Urinary bladder (tissue), 4 donors: Measurements from ENCODE around the gene LITAF. TPM values are rescaled to one million over a fixed set of nuclear protein-coding genes. Genes with fewer than 3 reads are reported as not detected.
"Not testable (repeated sequence)": the region's sequence is repeated elsewhere in the genome, so short reads cannot be mapped to it uniquely, and the experiment has no call there.

ENCODE experiments used
- DNase-seq: peaks from one replicate; pipeline ENCODE4 v3.0.0-alpha.2; 2015; ENCODE audit errors: extremely low spot score
- H3K27ac ChIP-seq: one replicate; pipeline ENCODE4 v1.5.1; 2013; ENCODE audit warnings: low read depth, mild to moderate bottlenecking, moderate library complexity
- H3K36me3 ChIP-seq: one replicate; pipeline ENCODE4 v1.6.1; 2013; ENCODE audit warnings: mild to moderate bottlenecking, moderate library complexity; ENCODE audit not compliant: insufficient read depth
- H3K4me1 ChIP-seq: one replicate; pipeline ENCODE4 v1.6.1; 2013; ENCODE audit warnings: mild to moderate bottlenecking, moderate library complexity; ENCODE audit not compliant: insufficient read depth
- H3K4me3 ChIP-seq: one replicate; pipeline ENCODE4 v1.5.1; 2013; ENCODE audit warnings: low read depth, low read length
- WGBS: extraction: QIAGEN DNeasy Blood & Tissue Kit; methylation state at CpG from one replicate; pipeline ENCODE4 v1.1.7; 2013; 5-methylcytosine and 5-hydroxymethylcytosine counted together
- polyA plus RNA-seq: library from polyadenylated mRNA; stranded (reverse); fragments of 200-250 nt; gene quantifications from one replicate; pipeline ENCODE4 v1.2.3, GENCODE V29; 2013
- total RNA-seq: library from RNA; depleted of rRNA; stranded (reverse); fragments of >200 nt; gene quantifications from one replicate; pipeline ENCODE4 v1.2.3, GENCODE V29; 2014
- donor health status: healthy with polysubstance abuse.
- donor health status: healthy.

Gene LITAF
- total and polyA plus RNA-seq, 2 donors, result 69.7 to 120 TPM

DNA sequence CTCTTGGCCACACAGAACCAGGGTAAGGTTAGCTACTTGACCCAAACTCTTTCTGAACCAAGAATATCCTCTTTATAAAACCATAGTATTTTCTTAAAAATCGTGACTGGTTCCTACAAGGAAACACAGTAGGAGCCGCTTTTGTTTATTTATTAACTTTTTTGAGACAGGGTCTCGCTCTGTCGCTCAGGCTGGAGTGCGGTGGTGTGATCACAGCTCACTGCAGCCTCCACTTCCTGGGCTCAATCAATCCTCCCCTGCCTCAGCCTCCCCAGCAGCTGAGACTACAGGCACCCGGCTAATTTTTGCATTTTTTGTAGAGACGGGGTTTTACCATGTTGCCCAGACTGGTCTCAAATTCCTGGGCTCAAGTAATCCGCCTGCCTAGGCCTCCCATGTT, 14.7 kb upstream of the LITAF start:
- WGBS, result 90% methylated on average over 8 of the region's 8 CpGs
- DNase-seq, result no peak
- Histone ChIP-seq H3K4me3 (no peak overlapping the region), H3K27ac (no peak overlapping the region), H3K36me3 (no peaks in the 10 kb centered on the region), H3K4me1 (no peaks in the 10 kb centered on the region)

- H3K4me1 ChIP-seq, result peaks cover 2% of the 10 kb centered on the region
- no peak overlapping the region for H3K4me3 ChIP-seq
- WGBS, result 96% methylated on average over 4 of the region's 4 CpGs
- no peak for DNase-seq
- no peak overlapping the region for H3K27ac ChIP-seq
- H3K36me3 ChIP-seq, result no peaks in the 10 kb centered on the region
Observed at GRCh38 chr16:11599579-11599978, 12.9 kb upstream of the LITAF start.

DNA sequence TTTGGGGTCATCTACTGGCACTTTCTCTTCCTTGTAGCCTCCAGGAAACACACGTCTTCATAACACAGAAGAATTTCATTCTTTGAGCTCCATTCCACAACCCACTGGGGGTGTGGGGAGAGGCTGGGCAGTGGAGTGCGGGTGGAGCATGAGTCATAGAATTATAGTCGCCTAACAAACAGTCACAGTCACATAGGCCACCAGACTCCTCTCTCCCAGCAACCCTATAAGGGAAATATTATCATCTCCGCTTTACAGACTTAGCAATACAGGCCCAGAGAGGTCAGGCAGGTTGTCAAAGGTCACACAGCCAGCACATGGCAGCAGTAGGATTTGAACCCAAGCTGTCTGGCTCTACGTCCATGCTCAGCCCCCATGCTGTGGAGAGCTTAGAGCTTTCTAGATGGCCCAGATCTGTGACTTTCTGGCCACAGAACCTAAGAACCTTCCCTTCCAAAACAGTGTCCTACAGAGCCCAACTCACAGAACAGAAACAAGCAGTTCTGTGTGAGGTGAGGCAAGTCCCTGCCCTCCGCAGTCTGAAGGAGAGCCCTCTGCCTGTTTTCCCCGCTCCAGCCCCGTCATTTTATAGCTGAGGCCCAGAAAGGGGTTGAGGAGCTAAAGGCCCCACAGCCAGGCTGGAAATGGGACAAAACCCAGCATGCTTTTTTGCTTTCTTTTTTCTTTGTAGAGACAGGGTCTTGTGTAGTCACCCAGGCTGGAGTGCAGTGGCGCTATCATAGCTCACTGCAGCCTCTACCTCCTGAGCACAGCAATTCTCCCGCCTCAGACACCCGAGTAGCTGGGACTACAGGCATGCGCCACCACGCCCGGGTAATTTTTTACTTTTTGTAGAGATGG, 10.7 kb upstream of the LITAF start:
- Histone ChIP-seq H3K4me3 (no peak overlapping the region), H3K27ac (peak overlapping the region; percentile 30), H3K4me1 (peaks cover 2% of the 10 kb centered on the region), H3K36me3 (no peaks in the 10 kb centered on the region)
- 57% methylated on average over 14 of the region's 14 CpGs for WGBS
- peak; percentile 86 for DNase-seq

- Histone ChIP-seq H3K36me3 (no peaks in the 10 kb centered on the region), H3K4me3 (no peak overlapping the region), H3K27ac (no peak overlapping the region), H3K4me1 (peaks cover 2% of the 10 kb centered on the region)
- whole genome bisulfite sequencing, result 79% methylated on average over 4 of the region's 4 CpGs
- no peak for DNase-seq
Observed at GRCh38 chr16:11596572-11597226, 10.0 kb upstream of the LITAF start.

DNA sequence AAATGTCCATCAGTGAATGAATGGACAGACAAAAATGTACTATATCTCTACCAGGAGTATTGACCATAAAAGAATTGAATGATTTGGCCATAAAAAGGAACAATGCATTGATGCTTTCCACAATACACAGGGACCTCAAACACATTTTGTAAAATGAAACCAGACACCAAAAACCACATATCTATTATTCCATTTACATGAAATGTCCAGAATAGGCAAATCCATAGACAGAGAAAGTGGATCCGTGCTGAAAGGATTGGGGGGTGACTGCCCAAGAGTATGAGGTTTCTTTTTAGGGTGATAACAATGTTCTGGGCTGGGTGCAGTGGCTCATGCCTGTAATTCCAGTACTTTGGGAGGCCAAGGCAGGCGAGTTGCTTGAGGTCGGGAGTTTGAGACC, 6.9 kb upstream of the LITAF start:
- Histone ChIP-seq H3K4me1 (peaks cover 2% of the 10 kb centered on the region), H3K4me3 (no peak overlapping the region), H3K27ac (no peak overlapping the region), H3K36me3 (no peaks in the 10 kb centered on the region)
- no peak for DNase-seq
- WGBS, result 74% methylated on average over 3 of the region's 3 CpGs

DNA sequence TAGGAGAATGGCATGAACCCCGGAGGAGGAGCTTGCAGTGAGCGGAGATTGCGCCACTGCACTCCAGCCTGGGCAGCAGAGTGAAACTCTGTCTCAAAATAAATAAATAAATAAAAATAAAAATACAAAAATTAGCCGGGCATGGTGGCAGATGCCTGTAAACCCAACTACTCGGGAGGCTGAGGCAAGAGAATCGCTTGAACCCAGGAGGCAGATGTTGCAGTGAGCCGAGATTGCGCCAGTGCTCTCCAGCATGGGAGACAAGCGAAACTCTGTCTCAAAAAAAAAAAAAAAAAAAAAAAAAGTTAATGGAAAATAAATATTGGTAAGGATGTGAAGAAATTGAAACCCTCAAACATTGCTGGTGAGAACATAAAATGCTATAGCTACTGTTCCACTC, 6.4 kb upstream of the LITAF start:
- not testable (repeated sequence) for H3K27ac ChIP-seq, H3K4me3 ChIP-seq, H3K36me3 ChIP-seq, H3K4me1 ChIP-seq, DNase-seq
- WGBS, result 98% methylated on average over 9 of the region's 9 CpGs

DNA sequence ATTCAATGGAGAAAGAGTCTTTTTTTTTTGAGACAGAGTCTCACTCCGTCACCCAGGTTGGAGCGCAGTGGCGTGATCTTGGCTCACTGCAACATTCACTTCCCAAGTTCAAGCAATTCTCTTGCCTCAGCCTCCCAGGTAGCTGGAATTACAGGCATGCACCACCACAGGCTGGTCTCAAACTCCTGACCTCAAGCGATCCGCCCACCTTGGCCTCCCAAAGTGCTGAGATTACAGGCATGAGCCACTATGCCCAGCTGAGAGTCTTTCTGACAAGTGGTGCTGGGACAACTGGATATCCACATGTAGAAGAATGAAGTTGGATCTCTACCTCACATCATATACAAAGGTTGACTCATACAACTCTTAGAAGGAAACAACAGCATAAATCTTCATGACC, 4.9 kb upstream of the LITAF start:
- H3K4me1 ChIP-seq, H3K4me3 ChIP-seq, DNase-seq, H3K36me3 ChIP-seq, H3K27ac ChIP-seq: not testable (repeated sequence)
- 97% methylated on average over 5 of the region's 5 CpGs for WGBS

DNA sequence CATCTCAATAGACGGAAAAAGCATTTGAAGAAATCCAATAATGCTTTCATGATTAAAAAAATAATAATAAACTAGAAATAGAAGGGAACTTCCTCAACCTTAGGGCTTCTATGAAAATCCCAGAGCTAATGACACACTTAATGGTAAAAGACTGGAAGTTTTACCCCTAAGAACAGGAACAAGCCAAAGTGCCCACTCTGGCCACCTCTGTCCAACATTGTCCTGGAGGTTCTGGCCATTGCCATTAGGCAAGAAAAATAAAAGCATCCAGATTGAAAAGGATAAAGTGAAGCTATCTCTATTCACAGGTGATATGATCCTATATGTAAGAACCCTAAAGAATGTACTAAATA, 2.5 kb upstream of the LITAF start:
- 85% methylated on average over 1 of the region's 1 CpG for WGBS
- Histone ChIP-seq H3K27ac (no peak overlapping the region), H3K4me1 (no peaks in the 10 kb centered on the region), H3K36me3 (no peaks in the 10 kb centered on the region), H3K4me3 (no peak overlapping the region)
- no peak for DNase-seq

DNA sequence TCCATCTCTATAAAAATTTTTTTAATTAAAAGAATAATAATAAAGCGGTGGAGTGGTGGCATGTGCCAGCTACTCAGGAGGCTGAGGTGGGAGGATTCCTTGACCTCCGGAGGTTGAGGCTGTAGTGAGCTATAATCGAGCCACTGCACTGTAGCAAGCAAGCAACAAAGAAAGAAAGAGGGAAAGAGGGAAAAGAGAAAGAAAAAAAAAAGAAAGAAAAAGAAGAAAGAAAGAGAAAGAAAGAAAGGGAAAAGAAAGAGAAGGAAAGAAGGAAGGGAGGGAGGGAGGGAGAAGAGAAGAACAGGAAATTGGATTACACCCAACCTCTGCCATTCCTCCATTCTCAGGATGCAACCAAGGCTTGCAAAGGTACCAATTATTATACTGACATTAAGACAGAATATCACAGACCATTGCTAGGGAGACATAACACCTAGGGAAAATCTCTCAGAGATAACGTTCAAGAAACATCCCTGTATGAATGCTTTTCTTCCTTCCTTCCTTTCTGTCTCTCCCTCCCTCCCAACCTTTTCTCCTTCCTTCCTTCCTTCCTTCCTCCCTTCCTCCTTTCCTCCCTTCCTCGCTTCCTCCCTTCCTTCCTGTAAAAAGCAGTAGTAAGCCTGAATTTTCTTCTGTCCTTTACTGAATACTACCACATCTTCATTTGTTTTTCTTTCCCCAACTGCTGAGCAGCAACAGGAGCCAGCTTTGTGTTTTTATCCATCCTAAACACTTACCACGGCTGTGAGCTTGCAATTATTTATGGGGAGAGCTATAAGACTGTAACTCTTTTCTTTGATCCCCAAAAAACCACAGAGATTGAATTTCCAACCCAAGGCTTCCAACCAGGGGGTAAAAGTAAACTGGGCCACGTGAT, 1.8 kb upstream of the LITAF start:
- Histone ChIP-seq H3K4me1 (no peaks in the 10 kb centered on the region), H3K4me3 (no peak overlapping the region), H3K36me3 (no peaks in the 10 kb centered on the region), H3K27ac (no peak overlapping the region)
- no peak for DNase-seq
- WGBS, result 74% methylated on average over 7 of the region's 7 CpGs

DNA sequence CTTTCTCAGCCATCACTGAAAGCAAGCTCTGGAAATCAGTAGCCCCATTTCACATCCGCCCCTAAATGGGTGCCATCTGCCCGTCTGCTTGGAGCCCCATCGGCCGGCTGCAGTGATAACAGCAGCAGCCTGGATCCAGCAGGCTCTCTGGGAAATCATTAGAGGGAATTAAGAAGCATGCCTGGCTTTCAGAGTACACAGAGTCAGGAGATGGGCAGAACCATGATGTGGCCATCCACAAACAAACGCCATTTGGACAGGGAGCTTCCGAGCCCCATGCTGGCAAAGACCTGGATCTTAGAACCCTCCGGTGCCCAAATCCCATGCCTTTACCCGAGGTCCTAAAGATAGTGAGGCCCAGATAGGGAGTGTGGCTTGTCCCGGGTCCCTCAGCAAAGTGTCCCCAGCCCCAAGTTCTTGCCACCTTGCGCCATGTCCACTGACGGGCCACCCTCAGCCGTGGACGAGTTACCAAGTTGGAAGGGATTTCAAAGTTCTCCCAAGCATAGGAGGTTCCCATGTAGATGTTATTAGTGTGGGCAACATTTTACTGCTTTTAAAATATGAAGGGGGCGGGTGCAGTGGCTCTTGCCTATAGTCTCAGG, 1.0 kb upstream of the LITAF start:
- DNase-seq, result no peak
- Histone ChIP-seq H3K4me1 (no peaks in the 10 kb centered on the region), H3K36me3 (no peaks in the 10 kb centered on the region), H3K27ac (peak overlapping the region; percentile 99), H3K4me3 (peak overlapping the region; percentile 99)
- 63% methylated on average over 14 of the region's 14 CpGs for WGBS

DNA sequence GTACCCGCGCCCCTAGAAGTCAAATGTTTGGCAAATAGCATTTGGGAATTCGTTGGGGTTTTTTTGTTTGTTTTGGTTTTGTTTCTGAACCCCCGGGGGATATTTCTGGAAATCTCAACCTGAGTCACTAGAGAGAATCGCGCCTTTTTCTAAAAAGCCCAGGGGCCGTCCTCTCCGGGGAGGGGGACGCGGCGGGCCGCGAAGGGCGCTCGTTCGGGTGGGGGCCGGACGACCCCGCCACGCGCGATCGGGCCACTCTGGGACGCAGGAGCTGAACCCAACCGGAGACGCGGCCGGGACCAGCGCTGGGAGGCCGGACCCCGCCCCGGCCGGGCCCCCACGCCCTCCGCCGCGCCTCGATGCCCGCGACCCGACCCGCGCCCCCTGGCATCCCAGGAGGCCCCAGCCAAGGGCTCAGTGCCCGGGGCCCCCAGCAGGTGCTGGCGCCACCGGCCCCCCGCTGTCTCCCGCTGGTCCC, 302 bp downstream of the LITAF start:
- H3K36me3 ChIP-seq, result no peaks in the 10 kb centered on the region
- H3K4me1 ChIP-seq, result no peaks in the 10 kb centered on the region
- under 1% methylated on average over 45 of the region's 48 CpGs for WGBS
- DNase-seq, result no peak
- peak overlapping the region; percentile 99 for H3K27ac ChIP-seq
- H3K4me3 ChIP-seq, result peak overlapping the region; percentile 99

GRCh38 chr16:11585460-11586377, 1.0 kb downstream of the LITAF start:
- Histone ChIP-seq H3K27ac (peak overlapping the region; percentile 99), H3K4me3 (peak overlapping the region; percentile 99), H3K36me3 (no peaks in the 10 kb centered on the region), H3K4me1 (no peaks in the 10 kb centered on the region)
- 12% methylated on average over 29 of the region's 29 CpGs for WGBS
- DNase-seq, result no peak
